NB4 (cell line): ENCODE results near the gene CELF4.

Experiments used
- POLR2A ChIP-seq: IDR thresholded peaks from 2 replicates; pipeline ENCODE4 v1.6.1; 2011; ENCODE audit warnings: mild to moderate bottlenecking; ENCODE audit not compliant: insufficient read length; ENCODE audit errors: extremely low read depth
- TF ChIP-seq, protein P1 (sequence below): IDR thresholded peaks from 2 replicates; pipeline ENCODE4 v1.6.1; 2011; ENCODE audit warnings: low read depth, low read length
- TF ChIP-seq, protein P2 (sequence below): IDR thresholded peaks from one replicate; pipeline ENCODE4 v1.5.1; 2012; ENCODE audit warnings: low read depth, low read length

GRCh38 chr18:37550118-37550875 is 15.3 kb downstream of the CELF4 start:
- TF ChIP-seq, protein P1, sequence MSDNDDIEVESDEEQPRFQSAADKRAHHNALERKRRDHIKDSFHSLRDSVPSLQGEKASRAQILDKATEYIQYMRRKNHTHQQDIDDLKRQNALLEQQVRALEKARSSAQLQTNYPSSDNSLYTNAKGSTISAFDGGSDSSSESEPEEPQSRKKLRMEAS = no peak
- TF ChIP-seq, protein P2, sequence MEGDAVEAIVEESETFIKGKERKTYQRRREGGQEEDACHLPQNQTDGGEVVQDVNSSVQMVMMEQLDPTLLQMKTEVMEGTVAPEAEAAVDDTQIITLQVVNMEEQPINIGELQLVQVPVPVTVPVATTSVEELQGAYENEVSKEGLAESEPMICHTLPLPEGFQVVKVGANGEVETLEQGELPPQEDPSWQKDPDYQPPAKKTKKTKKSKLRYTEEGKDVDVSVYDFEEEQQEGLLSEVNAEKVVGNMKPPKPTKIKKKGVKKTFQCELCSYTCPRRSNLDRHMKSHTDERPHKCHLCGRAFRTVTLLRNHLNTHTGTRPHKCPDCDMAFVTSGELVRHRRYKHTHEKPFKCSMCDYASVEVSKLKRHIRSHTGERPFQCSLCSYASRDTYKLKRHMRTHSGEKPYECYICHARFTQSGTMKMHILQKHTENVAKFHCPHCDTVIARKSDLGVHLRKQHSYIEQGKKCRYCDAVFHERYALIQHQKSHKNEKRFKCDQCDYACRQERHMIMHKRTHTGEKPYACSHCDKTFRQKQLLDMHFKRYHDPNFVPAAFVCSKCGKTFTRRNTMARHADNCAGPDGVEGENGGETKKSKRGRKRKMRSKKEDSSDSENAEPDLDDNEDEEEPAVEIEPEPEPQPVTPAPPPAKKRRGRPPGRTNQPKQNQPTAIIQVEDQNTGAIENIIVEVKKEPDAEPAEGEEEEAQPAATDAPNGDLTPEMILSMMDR = no peak
- no peak for TF ChIP-seq POLR2A
